MM.1S (cell line): Measurements from ENCODE around the gene SPATA45.

Experiments used
- CTCF ChIP-seq: fragments of 300-600 bp; sonication (generic); IDR thresholded peaks from 2 replicates; pipeline ENCODE4 v1.5.1; 2016; ENCODE audit warnings: antibody characterized with exemption, low read length, mixed read lengths
- EZH2 ChIP-seq: fragments of 300-600 bp; sonication (generic); optimal IDR thresholded peaks from 2 replicates; pipeline ENCODE3; 2017; ENCODE audit warnings: low read depth, mild to moderate bottlenecking, antibody characterized with exemption, low read length, mixed read lengths
- EZH2phosphoT487 ChIP-seq: fragments of 300-600 bp; sonication (generic); IDR thresholded peaks from 2 replicates; pipeline ENCODE4 v1.6.1; 2018; ENCODE audit warnings: antibody characterized with exemption, low read length

- TF ChIP-seq CTCF: no peak
- TF ChIP-seq EZH2phosphoT487: no peak
- no peak for TF ChIP-seq EZH2
These were observed 19.6 kb downstream of the SPATA45 start for GRCh38 chr1:212827831-212828278.
